Coronary artery (tissue), 2 donors: ENCODE measurements around the gene ADIPOR2.

ENCODE experiments used
- DNase-seq: peaks from one replicate; pipeline ENCODE4 v3.0.0-alpha.2; 2017; ENCODE audit warnings: low spot score
- H3K27ac ChIP-seq, 2 donors: fragments of 200-600 bp; sonication (generic); one replicate each; pipeline ENCODE4 v1.5.1; 2016 to 2019
- H3K4me3 ChIP-seq: fragments of 200-600 bp; sonication (generic); 2 replicates; pipeline ENCODE4 v1.5.1; 2016; ENCODE audit warnings: mild to moderate bottlenecking, moderate library complexity
- TF ChIP-seq, protein P1 (sequence below): fragments of 200-600 bp; sonication (generic); IDR thresholded peaks from one replicate; pipeline ENCODE4 v1.5.1; 2019; ENCODE audit warnings: antibody characterized with exemption

ADIPOR2 gene

DNA sequence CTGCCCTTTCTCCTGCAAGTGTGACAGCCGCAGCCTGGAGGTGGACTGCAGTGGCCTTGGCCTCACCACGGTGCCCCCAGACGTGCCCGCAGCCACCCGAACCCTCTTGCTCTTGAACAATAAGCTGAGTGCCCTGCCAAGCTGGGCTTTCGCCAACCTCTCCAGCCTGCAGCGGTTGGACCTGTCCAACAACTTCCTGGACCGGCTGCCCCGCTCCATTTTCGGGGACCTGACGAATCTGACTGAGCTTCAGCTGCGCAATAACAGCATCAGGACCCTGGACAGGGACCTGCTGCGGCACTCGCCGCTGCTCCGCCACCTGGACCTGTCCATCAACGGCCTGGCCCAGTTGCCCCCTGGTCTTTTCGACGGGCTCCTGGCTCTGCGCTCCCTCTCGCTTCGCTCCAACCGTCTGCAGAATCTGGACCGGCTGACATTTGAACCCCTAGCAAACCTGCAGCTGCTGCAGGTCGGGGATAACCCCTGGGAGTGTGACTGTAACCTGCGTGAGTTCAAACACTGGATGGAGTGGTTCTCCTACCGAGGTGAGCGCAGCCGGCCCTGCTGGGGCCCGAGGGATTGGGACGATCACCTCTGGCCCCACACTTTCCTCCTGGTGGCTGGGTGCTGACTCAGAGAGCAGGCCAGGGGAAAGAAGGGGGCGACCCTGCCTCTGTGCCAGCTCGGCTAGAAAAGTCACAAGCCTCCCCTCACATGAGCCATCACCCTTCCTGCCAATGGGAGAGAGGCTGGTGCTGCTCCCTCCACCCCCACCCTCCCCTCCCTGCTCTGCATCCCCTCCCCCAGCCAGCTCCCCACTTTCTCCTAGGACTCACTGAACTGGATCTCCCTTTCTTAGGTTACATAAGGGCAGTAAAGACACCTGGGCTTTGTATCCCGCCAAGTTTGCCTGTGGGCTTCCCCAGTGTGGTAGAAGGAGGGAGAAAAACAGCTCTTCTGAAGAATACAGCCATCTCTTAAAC, 140.4 kb downstream of the ADIPOR2 start:
- Histone ChIP-seq H3K4me3 (no peak overlapping the region), H3K27ac (no peak overlapping the region)
- TF ChIP-seq, protein P1, sequence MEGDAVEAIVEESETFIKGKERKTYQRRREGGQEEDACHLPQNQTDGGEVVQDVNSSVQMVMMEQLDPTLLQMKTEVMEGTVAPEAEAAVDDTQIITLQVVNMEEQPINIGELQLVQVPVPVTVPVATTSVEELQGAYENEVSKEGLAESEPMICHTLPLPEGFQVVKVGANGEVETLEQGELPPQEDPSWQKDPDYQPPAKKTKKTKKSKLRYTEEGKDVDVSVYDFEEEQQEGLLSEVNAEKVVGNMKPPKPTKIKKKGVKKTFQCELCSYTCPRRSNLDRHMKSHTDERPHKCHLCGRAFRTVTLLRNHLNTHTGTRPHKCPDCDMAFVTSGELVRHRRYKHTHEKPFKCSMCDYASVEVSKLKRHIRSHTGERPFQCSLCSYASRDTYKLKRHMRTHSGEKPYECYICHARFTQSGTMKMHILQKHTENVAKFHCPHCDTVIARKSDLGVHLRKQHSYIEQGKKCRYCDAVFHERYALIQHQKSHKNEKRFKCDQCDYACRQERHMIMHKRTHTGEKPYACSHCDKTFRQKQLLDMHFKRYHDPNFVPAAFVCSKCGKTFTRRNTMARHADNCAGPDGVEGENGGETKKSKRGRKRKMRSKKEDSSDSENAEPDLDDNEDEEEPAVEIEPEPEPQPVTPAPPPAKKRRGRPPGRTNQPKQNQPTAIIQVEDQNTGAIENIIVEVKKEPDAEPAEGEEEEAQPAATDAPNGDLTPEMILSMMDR: no peak
- no peak for DNase-seq

DNA sequence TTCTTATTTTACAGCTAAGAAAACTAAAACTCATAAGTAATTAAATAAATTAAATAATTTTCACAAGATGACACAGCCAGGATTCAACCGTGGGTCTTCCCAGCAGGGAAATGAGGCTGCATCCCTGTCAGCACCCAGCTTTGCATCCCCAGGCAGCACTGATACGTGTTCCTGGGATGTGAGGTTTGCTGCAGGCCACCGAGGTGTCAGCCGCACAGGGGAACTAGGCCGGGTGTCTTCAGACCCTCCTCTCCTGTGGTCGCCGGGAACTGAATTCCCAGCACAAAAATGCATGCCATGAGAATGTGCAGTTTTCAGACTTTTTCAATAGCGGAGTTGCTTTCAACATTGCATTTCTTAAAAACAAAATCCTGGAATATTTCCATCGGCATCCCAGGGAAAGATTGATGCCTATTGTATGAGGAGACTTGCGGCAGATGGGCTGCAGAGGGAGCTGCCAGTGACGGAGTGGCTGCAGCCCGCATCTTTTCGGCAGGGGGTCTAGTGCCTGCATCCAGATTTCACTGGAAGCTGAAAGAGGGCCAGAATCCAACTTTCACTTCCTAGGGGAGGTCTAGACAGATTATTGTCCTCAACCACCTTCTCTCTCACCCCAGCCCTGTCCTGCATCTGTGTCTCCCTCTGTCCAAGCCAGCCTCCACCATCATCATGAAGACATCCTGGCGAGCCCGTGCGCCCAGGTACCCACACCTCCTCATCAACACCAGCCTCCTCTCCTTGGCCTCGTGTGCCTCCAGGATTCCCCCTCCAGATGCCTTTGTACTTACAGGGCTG, 142.1 kb downstream of the ADIPOR2 start:
- TF ChIP-seq, protein P1: no peak
- Histone ChIP-seq H3K27ac (no peak overlapping the region), H3K4me3 (no peak overlapping the region)
- DNase-seq: no peak

DNA sequence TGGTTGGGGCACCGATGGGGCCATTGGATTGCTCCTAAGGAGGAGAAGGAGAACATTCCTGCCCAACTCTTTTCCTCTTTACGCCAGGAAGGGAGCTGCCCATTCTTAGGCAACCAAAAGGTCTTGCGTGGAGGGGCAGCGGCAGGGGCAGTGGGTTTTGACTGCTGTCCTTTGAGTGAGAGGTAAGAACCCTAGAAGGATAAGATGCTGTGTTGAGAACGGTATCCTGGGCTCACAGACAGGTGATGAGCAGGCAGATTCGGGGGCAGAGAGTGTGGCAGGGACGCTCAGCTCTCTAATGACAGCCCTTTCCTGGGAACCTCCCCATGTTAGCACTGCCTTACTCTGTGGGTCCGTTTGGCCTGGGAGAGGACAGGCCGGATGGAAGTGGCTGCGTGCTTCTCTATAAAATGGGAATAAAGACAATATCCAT, 142.7 kb downstream of the ADIPOR2 start:
- Histone ChIP-seq H3K27ac (no peak overlapping the region), H3K4me3 (no peak overlapping the region)
- DNase-seq: no peak
- TF ChIP-seq, protein P1: no peak

DNA sequence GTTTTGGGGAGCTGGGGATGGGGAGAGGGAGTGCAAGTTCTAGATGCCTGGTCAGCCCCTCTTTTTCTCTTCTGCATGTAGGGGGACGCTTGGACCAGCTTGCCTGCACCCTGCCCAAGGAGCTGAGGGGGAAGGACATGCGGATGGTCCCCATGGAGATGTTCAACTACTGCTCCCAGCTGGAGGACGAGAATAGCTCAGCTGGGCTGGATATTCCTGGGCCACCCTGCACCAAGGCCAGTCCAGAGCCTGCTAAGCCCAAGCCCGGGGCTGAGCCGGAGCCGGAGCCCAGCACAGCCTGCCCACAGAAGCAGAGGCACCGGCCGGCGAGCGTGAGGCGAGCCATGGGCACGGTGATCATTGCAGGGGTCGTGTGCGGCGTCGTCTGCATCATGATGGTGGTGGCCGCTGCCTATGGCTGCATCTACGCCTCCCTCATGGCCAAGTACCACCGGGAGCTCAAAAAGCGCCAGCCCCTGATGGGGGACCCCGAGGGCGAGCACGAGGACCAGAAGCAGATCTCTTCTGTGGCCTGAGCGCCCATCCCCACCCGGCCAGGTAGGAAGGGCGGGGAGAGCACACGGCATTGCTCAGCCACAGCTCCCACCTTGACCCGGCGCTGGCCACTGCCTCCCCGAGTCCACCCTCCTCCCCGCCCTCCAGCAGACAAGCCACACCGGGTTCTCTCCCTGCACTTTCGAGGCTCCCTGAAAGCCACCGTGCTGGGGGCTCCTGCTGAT, 143.5 kb downstream of the ADIPOR2 start:
- TF ChIP-seq, protein P1: no peak
- DNase-seq: no peak
- no peak overlapping the region for H3K27ac ChIP-seq
- no peak overlapping the region for H3K4me3 ChIP-seq

DNA sequence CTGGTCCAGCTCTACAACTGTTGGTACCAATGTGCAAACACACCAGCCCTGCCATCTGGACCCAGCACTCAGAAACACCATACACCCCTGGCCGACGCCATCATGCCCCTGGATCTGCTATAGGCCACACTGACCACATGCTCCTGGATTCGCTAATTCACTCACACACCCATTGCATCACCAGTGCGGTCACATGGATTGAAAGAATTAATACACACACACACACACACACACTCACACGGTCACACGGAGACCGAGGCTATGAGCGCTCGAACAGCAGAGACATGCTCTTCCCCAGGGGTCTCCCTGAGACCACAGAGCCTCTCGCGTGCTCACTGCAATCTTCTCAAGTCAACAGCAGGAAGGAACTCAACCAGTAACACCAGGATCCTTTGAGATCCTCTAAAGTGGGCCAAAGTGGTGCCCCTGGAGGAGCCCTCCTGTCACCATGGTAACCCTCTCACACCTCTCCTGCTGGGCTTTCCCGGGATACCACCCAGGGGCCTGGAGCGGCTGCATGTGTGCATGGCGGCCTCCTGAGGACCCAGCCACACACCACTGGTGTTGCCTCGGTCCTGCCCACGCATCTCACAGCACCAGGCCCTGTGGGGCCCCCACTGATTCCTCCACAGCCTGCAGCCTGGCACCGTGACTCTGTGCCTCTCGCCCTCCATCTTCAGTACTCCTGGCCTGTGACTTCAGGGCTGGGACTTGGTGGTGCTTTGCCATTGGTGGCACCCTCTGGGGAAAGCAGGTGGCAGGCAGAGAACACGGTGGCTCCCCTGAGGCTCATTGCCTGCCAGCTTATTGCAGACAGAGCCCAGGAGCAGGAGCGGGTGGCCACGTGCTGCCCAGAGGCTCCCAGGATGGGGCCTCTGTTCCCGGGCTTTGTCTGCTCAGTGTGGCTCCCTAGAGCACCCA, 144.6 kb downstream of the ADIPOR2 start:
- no peak for DNase-seq
- H3K4me3 ChIP-seq: no peak overlapping the region
- no peak overlapping the region for H3K27ac ChIP-seq
- TF ChIP-seq, protein P1: no peak
